WTC11 (cell line): ENCODE data around the gene NR5A1.

Source experiments
- CREB1 ChIP-seq: sonication (generic); formaldehyde crosslinking; IDR thresholded peaks from 2 replicates; pipeline ENCODE4 v1.8.0; 2023; ENCODE audit warnings: mild to moderate bottlenecking, missing genetic modification reagents
- FOXP1 ChIP-seq: sonication (generic); formaldehyde crosslinking; IDR thresholded peaks from 2 replicates; pipeline ENCODE4 v1.8.0; 2022; ENCODE audit warnings: missing genetic modification reagents, mild to moderate bottlenecking, moderate library complexity, borderline replicate concordance
- JUN ChIP-seq: sonication (generic); formaldehyde crosslinking; IDR thresholded peaks from 2 replicates; pipeline ENCODE4 v1.8.0; 2023; ENCODE audit warnings: mild to moderate bottlenecking, missing genetic modification reagents
- NFE2L1 ChIP-seq: sonication (generic); formaldehyde crosslinking; IDR thresholded peaks from 2 replicates; pipeline ENCODE4 v1.8.1; 2023; ENCODE audit warnings: missing genetic modification reagents
- NR1H2 ChIP-seq: sonication (generic); formaldehyde crosslinking; IDR thresholded peaks from 2 replicates; pipeline ENCODE4 v1.9.0; 2021; ENCODE audit warnings: mild to moderate bottlenecking, moderate library complexity, missing genetic modification reagents
- TCF7 ChIP-seq: sonication (generic); formaldehyde crosslinking; IDR thresholded peaks from 2 replicates; pipeline ENCODE4 v1.8.0; 2022; ENCODE audit warnings: mild to moderate bottlenecking, low read depth, missing genetic modification reagents, moderate library complexity
- USF1 ChIP-seq: sonication (generic); formaldehyde crosslinking; IDR thresholded peaks from 2 replicates; pipeline ENCODE4 v1.8.0; 2022; ENCODE audit warnings: mild to moderate bottlenecking, missing genetic modification reagents
- ZNF263 ChIP-seq: sonication (generic); formaldehyde crosslinking; IDR thresholded peaks from 2 replicates; pipeline ENCODE4 v1.8.1; 2022; ENCODE audit warnings: low read depth, mild to moderate bottlenecking, moderate library complexity, missing genetic modification reagents
- ZNF317 ChIP-seq: sonication (generic); formaldehyde crosslinking; IDR thresholded peaks from 2 replicates; pipeline ENCODE4 v1.8.1; 2023; ENCODE audit warnings: low read depth, mild to moderate bottlenecking, moderate library complexity, missing genetic modification reagents, borderline replicate concordance
- ZNF423 ChIP-seq: fragments of 250-450 bp; sonication (Bioruptor Pico); IDR thresholded peaks from 2 replicates; pipeline ENCODE4 v2.1.2; 2022; ENCODE audit warnings: mild to moderate bottlenecking, moderate library complexity
- TF ChIP-seq, protein P1 (sequence below): fragments of 200-600 bp; IDR thresholded peaks from 2 replicates; pipeline ENCODE4 v1.8.0; 2022; ENCODE audit warnings: antibody characterized with exemption
- TF ChIP-seq, protein P2 (sequence below): sonication (generic); formaldehyde crosslinking; IDR thresholded peaks from 2 replicates; pipeline ENCODE4 v1.8.1; 2022; ENCODE audit warnings: low read depth, mild to moderate bottlenecking, moderate library complexity, missing genetic modification reagents, borderline replicate concordance
- TF ChIP-seq, protein P3 (sequence below): sonication (generic); formaldehyde crosslinking; IDR thresholded peaks from 2 replicates; pipeline ENCODE4 v1.8.0; 2022; ENCODE audit warnings: mild to moderate bottlenecking, missing genetic modification reagents

DNA sequence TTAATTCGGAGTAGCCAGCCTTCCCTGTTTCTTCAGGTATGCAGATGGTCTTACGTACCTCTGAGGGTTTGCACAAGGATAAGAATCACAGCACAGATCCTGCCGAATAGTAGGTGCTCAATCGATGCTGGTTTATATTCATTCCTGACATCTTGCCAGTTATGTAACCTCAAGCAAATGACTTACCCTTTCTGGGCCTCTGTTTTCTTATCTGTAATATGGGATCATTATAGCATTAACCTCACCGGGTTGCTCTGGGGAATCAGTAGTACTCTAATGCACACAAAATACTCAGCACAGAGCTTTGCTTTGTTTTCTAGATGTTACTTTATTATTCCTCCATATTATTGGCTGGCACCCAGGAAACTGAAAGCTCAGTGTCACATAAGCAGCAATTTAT, 7.7 kb upstream of the NR5A1 start:
- TF ChIP-seq TCF7: no peak
- TF ChIP-seq, protein P1, sequence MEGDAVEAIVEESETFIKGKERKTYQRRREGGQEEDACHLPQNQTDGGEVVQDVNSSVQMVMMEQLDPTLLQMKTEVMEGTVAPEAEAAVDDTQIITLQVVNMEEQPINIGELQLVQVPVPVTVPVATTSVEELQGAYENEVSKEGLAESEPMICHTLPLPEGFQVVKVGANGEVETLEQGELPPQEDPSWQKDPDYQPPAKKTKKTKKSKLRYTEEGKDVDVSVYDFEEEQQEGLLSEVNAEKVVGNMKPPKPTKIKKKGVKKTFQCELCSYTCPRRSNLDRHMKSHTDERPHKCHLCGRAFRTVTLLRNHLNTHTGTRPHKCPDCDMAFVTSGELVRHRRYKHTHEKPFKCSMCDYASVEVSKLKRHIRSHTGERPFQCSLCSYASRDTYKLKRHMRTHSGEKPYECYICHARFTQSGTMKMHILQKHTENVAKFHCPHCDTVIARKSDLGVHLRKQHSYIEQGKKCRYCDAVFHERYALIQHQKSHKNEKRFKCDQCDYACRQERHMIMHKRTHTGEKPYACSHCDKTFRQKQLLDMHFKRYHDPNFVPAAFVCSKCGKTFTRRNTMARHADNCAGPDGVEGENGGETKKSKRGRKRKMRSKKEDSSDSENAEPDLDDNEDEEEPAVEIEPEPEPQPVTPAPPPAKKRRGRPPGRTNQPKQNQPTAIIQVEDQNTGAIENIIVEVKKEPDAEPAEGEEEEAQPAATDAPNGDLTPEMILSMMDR: no peak
- TF ChIP-seq CREB1 (CRISPR knock-in tag): no peak
- TF ChIP-seq, protein P2, sequence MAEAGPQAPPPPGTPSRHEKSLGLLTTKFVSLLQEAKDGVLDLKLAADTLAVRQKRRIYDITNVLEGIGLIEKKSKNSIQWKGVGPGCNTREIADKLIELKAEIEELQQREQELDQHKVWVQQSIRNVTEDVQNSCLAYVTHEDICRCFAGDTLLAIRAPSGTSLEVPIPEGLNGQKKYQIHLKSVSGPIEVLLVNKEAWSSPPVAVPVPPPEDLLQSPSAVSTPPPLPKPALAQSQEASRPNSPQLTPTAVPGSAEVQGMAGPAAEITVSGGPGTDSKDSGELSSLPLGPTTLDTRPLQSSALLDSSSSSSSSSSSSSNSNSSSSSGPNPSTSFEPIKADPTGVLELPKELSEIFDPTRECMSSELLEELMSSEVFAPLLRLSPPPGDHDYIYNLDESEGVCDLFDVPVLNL (CRISPR knock-in tag): no peak
- TF ChIP-seq JUN (CRISPR knock-in tag): no peak
- no peak for TF ChIP-seq FOXP1 (CRISPR knock-in tag)
- TF ChIP-seq, protein P3, sequence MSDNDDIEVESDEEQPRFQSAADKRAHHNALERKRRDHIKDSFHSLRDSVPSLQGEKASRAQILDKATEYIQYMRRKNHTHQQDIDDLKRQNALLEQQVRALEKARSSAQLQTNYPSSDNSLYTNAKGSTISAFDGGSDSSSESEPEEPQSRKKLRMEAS (CRISPR knock-in tag): no peak
- no peak for TF ChIP-seq ZNF317 (CRISPR knock-in tag)
- TF ChIP-seq NFE2L1 (CRISPR knock-in tag): no peak
- no peak for TF ChIP-seq NR1H2 (CRISPR knock-in tag)
- TF ChIP-seq ZNF423: no peak
- TF ChIP-seq USF1 (CRISPR knock-in tag): no peak
- TF ChIP-seq ZNF263: no peak
